ENCODE measurements around the gene CPM. TPM values are rescaled to one million over a fixed set of nuclear protein-coding genes. Genes with fewer than 3 reads are reported as not detected.

CPM gene
- 10 to 100 TPM in 1 of 12 donors, 1 to 10 TPM in 10, not detected in 1; 3.0 to 48.1 (median 4.7) TPM for polyA plus RNA-seq (ENCODE audit: insufficient read length in 12 of 12)
- long read RNA-seq, donor 1, full-length matches to known transcripts = 7 of 7 reads
- long read RNA-seq, donor 1, partial matches to known transcripts = 0 of 7 reads
- long read RNA-seq, donor 1, other reads (novel, unspliced or antisense) = 0 of 7 reads
- long read RNA-seq, donor 2 = 0 reads
- long read RNA-seq, donor 3 = 0 reads
- long read RNA-seq, donor 4 = 0 reads
- long read RNA-seq, donor 5 = 0 reads
- long read RNA-seq, donor 6, full-length matches to known transcripts = 1 of 1 reads
- long read RNA-seq, donor 6, partial matches to known transcripts = 0 of 1 reads
- long read RNA-seq, donor 6, other reads (novel, unspliced or antisense) = 0 of 1 reads
- long read RNA-seq, donor 7, full-length matches to known transcripts = 2 of 2 reads
- long read RNA-seq, donor 7, partial matches to known transcripts = 0 of 2 reads
- long read RNA-seq, donor 7, other reads (novel, unspliced or antisense) = 0 of 2 reads
- long read RNA-seq, donor 8 = 0 reads
- long read RNA-seq, donor 9 = 0 reads
- long read RNA-seq, donor 10, partial matches to known transcripts = 0 of 1 reads
- long read RNA-seq, donor 10, other reads (novel, unspliced or antisense) = 0 of 1 reads
- long read RNA-seq, donor 11, full-length matches to known transcripts = 1 of 11 reads
- long read RNA-seq, donor 11, partial matches to known transcripts = 10 of 11 reads
- long read RNA-seq, donor 11, other reads (novel, unspliced or antisense) = 0 of 11 reads

- DNase-seq = peak; percentile 23
These were observed at the start of gene CPM for GRCh38 chr12:68932961-68933893. CPM (minus strand) TSS chr12:68933171; CDS start chr12:68932837, 334 bp downstream.

GRCh38 chr12:68981516-68981915, 48.5 kb upstream of the CPM start:
- DNase-seq = no peak

GRCh38 chr12:68980476-68981212, 47.7 kb upstream of the CPM start:
- no peak for DNase-seq

- DNase-seq = no peak
These were observed 45.7 kb upstream of the CPM start for GRCh38 chr12:68978678-68979077.

GRCh38 chr12:68977909-68978610, 45.1 kb upstream of the CPM start:
- DNase-seq = no peak

GRCh38 chr12:68977335-68977734, 44.4 kb upstream of the CPM start:
- no peak for DNase-seq

- DNase-seq = no peak
These were observed 43.4 kb upstream of the CPM start for GRCh38 chr12:68976395-68976841.

GRCh38 chr12:68975811-68976210, 42.8 kb upstream of the CPM start:
- no peak for DNase-seq

GRCh38 chr12:68972595-68972994, 39.6 kb upstream of the CPM start:
- no peak for DNase-seq

GRCh38 chr12:68971404-68971803, 38.4 kb upstream of the CPM start:
- no peak for DNase-seq

- no peak for DNase-seq
These were observed 38.0 kb upstream of the CPM start for GRCh38 chr12:68970951-68971350.

GRCh38 chr12:68970306-68970705, 37.3 kb upstream of the CPM start:
- no peak for DNase-seq

- DNase-seq = no peak
These were observed 34.1 kb upstream of the CPM start for GRCh38 chr12:68967046-68967445.

- DNase-seq = no peak
These were observed 31.1 kb upstream of the CPM start for GRCh38 chr12:68963856-68964745.

- DNase-seq = no peak
These were observed 30.2 kb upstream of the CPM start for GRCh38 chr12:68962877-68963855.

GRCh38 chr12:68959891-68960464, 27.0 kb upstream of the CPM start:
- DNase-seq = peak; percentile 48

GRCh38 chr12:68959143-68959858, 26.3 kb upstream of the CPM start:
- DNase-seq = no peak

All from muscle of arm (tissue), 14 donors.